Trophoblast cell (in vitro differentiated cells and primary cell): Measurements from ENCODE around the gene VEGFC.

ENCODE experiments used
- DNase-seq, 2 donors: peaks; one replicate each; pipeline ENCODE4 v3.0.0-alpha.2; 2016
- H2AFZ ChIP-seq: 2 replicates; pipeline ENCODE4 v1.6.1; 2013; ENCODE audit warnings: low read length, moderate library complexity, mild to moderate bottlenecking; ENCODE audit not compliant: insufficient read depth, poor library complexity
- H2AK5ac ChIP-seq: 2 replicates; pipeline ENCODE4 v1.6.1; 2013; ENCODE audit warnings: mild to moderate bottlenecking, low read length
- H2BK120ac ChIP-seq: 2 replicates; pipeline ENCODE4 v1.6.1; 2013; ENCODE audit warnings: low read length, mild to moderate bottlenecking, moderate library complexity; ENCODE audit not compliant: insufficient read depth, poor library complexity
- H2BK12ac ChIP-seq: 2 replicates; pipeline ENCODE4 v1.6.1; 2013; ENCODE audit warnings: mild to moderate bottlenecking, low read length, moderate library complexity
- H2BK5ac ChIP-seq: 2 replicates; pipeline ENCODE4 v1.6.1; 2013; ENCODE audit warnings: low read length, low read depth, moderate library complexity, mild to moderate bottlenecking; ENCODE audit not compliant: poor library complexity
- H3K14ac ChIP-seq: 2 replicates; pipeline ENCODE4 v1.6.1; 2013; ENCODE audit warnings: mild to moderate bottlenecking, low read length
- H3K18ac ChIP-seq: 2 replicates; pipeline ENCODE4 v1.6.1; 2013; ENCODE audit warnings: mild to moderate bottlenecking, low read length
- H3K23ac ChIP-seq: 2 replicates; pipeline ENCODE4 v1.6.1; 2013; ENCODE audit warnings: low read length
- H3K27ac ChIP-seq: 2 replicates; pipeline ENCODE4 v1.5.1; 2013; ENCODE audit warnings: low read depth, mild to moderate bottlenecking, inconsistent platforms, low read length, moderate library complexity
- H3K27me3 ChIP-seq: 2 replicates; pipeline ENCODE4 v1.6.1; 2013; ENCODE audit warnings: inconsistent platforms, mild to moderate bottlenecking, low read length, moderate library complexity; ENCODE audit not compliant: insufficient read depth
- H3K36me3 ChIP-seq, 2 experiments: 1 replicate in 1 of 2; 2 replicates in 1 of 2; pipeline ENCODE4 v1.6.1; 2013; ENCODE audit warnings: low read length in 2 of 2, mild to moderate bottlenecking in 2 of 2, moderate library complexity in 1 of 2; ENCODE audit not compliant: insufficient read depth in 2 of 2, control insufficient read depth in 1 of 2
- H3K4ac ChIP-seq: 2 replicates; pipeline ENCODE4 v1.6.1; 2013; ENCODE audit warnings: low read depth, mild to moderate bottlenecking, low read length, moderate library complexity
- H3K4me1 ChIP-seq, 2 experiments: 1 replicate in 1 of 2; 2 replicates in 1 of 2; pipeline ENCODE4 v1.6.1; 2013; ENCODE audit warnings: low read length in 2 of 2, mild to moderate bottlenecking in 2 of 2, moderate library complexity in 1 of 2; ENCODE audit not compliant: insufficient read depth in 2 of 2, control insufficient read depth in 1 of 2
- H3K4me2 ChIP-seq: 2 replicates; pipeline ENCODE4 v1.6.1; 2013; ENCODE audit warnings: inconsistent platforms, mild to moderate bottlenecking, low read length, moderate library complexity
- H3K4me3 ChIP-seq: 2 replicates; pipeline ENCODE4 v1.5.1; 2013; ENCODE audit warnings: mild to moderate bottlenecking, low read depth, low read length, inconsistent platforms
- H3K79me1 ChIP-seq: one replicate; pipeline ENCODE4 v1.6.1; 2013; ENCODE audit warnings: low read length
- H3K79me2 ChIP-seq: 2 replicates; pipeline ENCODE4 v1.6.1; 2013; ENCODE audit warnings: low read length, mild to moderate bottlenecking; ENCODE audit not compliant: control insufficient read depth, insufficient read depth, poor library complexity
- H3K9ac ChIP-seq: 2 replicates; pipeline ENCODE4 v1.6.1; 2013; ENCODE audit warnings: mild to moderate bottlenecking, low read length
- H3K9me3 ChIP-seq: 2 replicates; pipeline ENCODE4 v1.6.1; 2013; ENCODE audit warnings: low read depth, mild to moderate bottlenecking, control low read depth, inconsistent platforms, low read length; ENCODE audit not compliant: insufficient read depth
- H4K12ac ChIP-seq: 2 replicates; pipeline ENCODE4 v1.6.1; 2013; ENCODE audit warnings: low read depth, mild to moderate bottlenecking, low read length, moderate library complexity
- H4K8ac ChIP-seq: 2 replicates; pipeline ENCODE4 v1.6.1; 2013; ENCODE audit warnings: low read depth, mild to moderate bottlenecking, low read length, moderate library complexity
- H4K91ac ChIP-seq: one replicate; pipeline ENCODE4 v1.6.1; 2013; ENCODE audit warnings: low read depth, mild to moderate bottlenecking, low read length, moderate library complexity
- WGBS: extraction: QIAGEN DNeasy Blood & Tissue Kit; methylation state at CpG from one replicate; pipeline ENCODE4 v1.1.7; 2013; ENCODE audit warnings: missing lambda C conversion rate; ENCODE audit not compliant: insufficient read length, insufficient coverage; ENCODE audit errors: extremely low coverage; 5-methylcytosine and 5-hydroxymethylcytosine counted together

VEGFC gene

GRCh38 chr4:176708771-176709311 is 83.9 kb downstream of the VEGFC start:
- Histone ChIP-seq H3K9ac (no peak overlapping the region), H3K4me2 (no peak overlapping the region), H4K91ac (no peak overlapping the region), H3K18ac (no peak overlapping the region), H2BK12ac (no peak overlapping the region), H3K79me2 (no peaks in the 10 kb centered on the region), H3K14ac (no peak overlapping the region), H3K23ac (no peak overlapping the region), H3K4ac (no peak overlapping the region), H3K27me3 (no peaks in the 10 kb centered on the region), H3K9me3 (no peaks in the 10 kb centered on the region), H3K4me3 (no peak overlapping the region), H3K27ac (no peak overlapping the region), H2AK5ac (no peak overlapping the region), H2AFZ (no peak overlapping the region), H4K8ac (no peak overlapping the region), H3K36me3 (no peaks in the 10 kb centered on the region), H2BK5ac (no peak overlapping the region), H3K79me1 (no peaks in the 10 kb centered on the region), H3K4me1 (no peaks in the 10 kb centered on the region), H2BK120ac (no peak overlapping the region), H4K12ac (no peak overlapping the region)
- no peak for DNase-seq

GRCh38 chr4:176690716-176691115 is 102.0 kb downstream of the VEGFC start:
- Histone ChIP-seq H3K18ac (no peak overlapping the region), H3K9ac (no peak overlapping the region), H3K23ac (no peak overlapping the region), H3K27me3 (no peaks in the 10 kb centered on the region), H3K36me3 (no peaks in the 10 kb centered on the region), H4K12ac (no peak overlapping the region), H3K79me2 (no peaks in the 10 kb centered on the region), H2AFZ (no peak overlapping the region), H2AK5ac (no peak overlapping the region), H3K4ac (no peak overlapping the region), H3K4me2 (no peak overlapping the region), H2BK5ac (no peak overlapping the region), H4K91ac (no peak overlapping the region), H3K79me1 (no peaks in the 10 kb centered on the region), H2BK120ac (no peak overlapping the region), H3K4me3 (no peak overlapping the region), H3K4me1 (no peaks in the 10 kb centered on the region), H3K14ac (no peak overlapping the region), H3K27ac (no peak overlapping the region), H3K9me3 (no peaks in the 10 kb centered on the region), H2BK12ac (no peak overlapping the region), H4K8ac (no peak overlapping the region)
- no peak for DNase-seq
- no CpG with 5 or more reads among the region's 5 CpGs for WGBS

GRCh38 chr4:176680668-176681180 is 112.0 kb downstream of the VEGFC start:
- H3K9me3 ChIP-seq, result no peaks in the 10 kb centered on the region
- DNase-seq, result no peak
- no peaks in the 10 kb centered on the region for H3K79me1 ChIP-seq
- H3K4me2 ChIP-seq, result no peak overlapping the region
- H3K27ac ChIP-seq, result no peak overlapping the region
- no peak overlapping the region for H2BK12ac ChIP-seq
- H3K14ac ChIP-seq, result no peak overlapping the region
- no peak overlapping the region for H4K8ac ChIP-seq
- WGBS, result no CpG with 5 or more reads among the region's 4 CpGs
- no peaks in the 10 kb centered on the region for H3K4me1 ChIP-seq
- H3K4ac ChIP-seq, result no peak overlapping the region
- no peak overlapping the region for H3K9ac ChIP-seq
- no peak overlapping the region for H2AK5ac ChIP-seq
- H3K79me2 ChIP-seq, result no peaks in the 10 kb centered on the region
- no peak overlapping the region for H3K4me3 ChIP-seq
- H4K91ac ChIP-seq, result no peak overlapping the region
- no peak overlapping the region for H3K23ac ChIP-seq
- H3K27me3 ChIP-seq, result no peaks in the 10 kb centered on the region
- no peak overlapping the region for H3K18ac ChIP-seq
- no peak overlapping the region for H4K12ac ChIP-seq
- no peaks in the 10 kb centered on the region for H3K36me3 ChIP-seq
- H2BK5ac ChIP-seq, result no peak overlapping the region
- no peak overlapping the region for H2AFZ ChIP-seq
- no peak overlapping the region for H2BK120ac ChIP-seq

DNA sequence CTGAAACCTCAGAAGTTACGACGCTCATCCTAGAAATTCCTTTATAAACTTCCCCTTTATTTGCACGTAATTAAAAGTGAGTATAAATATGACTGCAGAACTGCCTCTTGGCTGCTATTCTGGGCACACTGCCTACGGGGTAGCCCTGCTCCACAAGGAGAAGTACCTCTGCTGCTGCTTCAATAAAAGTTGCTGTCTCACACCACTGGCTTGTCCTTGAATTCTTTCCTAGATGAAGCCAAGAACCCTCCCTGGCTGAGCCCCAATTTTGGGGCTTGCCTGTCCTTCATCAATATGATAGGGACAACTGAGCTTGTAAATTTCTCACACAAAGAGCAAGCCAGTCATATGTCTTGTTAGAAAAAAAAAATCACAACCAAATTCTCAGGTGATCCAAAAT is 115.8 kb downstream of the VEGFC start:
- no peak for DNase-seq
- H2AK5ac ChIP-seq, result no peak overlapping the region
- H3K79me1 ChIP-seq, result no peaks in the 10 kb centered on the region
- H2BK120ac ChIP-seq, result no peak overlapping the region
- H3K23ac ChIP-seq, result no peak overlapping the region
- no peak overlapping the region for H4K8ac ChIP-seq
- H3K18ac ChIP-seq, result no peak overlapping the region
- H3K4ac ChIP-seq, result no peak overlapping the region
- H4K91ac ChIP-seq, result no peak overlapping the region
- H3K9me3 ChIP-seq, result no peaks in the 10 kb centered on the region
- no peaks in the 10 kb centered on the region for H3K27me3 ChIP-seq
- no peaks in the 10 kb centered on the region for H3K36me3 ChIP-seq
- H3K4me1 ChIP-seq, result no peaks in the 10 kb centered on the region
- no peak overlapping the region for H2BK5ac ChIP-seq
- H3K4me2 ChIP-seq, result no peak overlapping the region
- no peak overlapping the region for H4K12ac ChIP-seq
- no peak overlapping the region for H3K9ac ChIP-seq
- H3K14ac ChIP-seq, result no peak overlapping the region
- no peak overlapping the region for H3K27ac ChIP-seq
- H3K4me3 ChIP-seq, result no peak overlapping the region
- WGBS, result no CpG with 5 or more reads among the region's 4 CpGs
- H2BK12ac ChIP-seq, result no peak overlapping the region
- no peaks in the 10 kb centered on the region for H3K79me2 ChIP-seq
- no peak overlapping the region for H2AFZ ChIP-seq
